Measurements from ENCODE around the gene CRACR2A.

CRACR2A gene

DNA sequence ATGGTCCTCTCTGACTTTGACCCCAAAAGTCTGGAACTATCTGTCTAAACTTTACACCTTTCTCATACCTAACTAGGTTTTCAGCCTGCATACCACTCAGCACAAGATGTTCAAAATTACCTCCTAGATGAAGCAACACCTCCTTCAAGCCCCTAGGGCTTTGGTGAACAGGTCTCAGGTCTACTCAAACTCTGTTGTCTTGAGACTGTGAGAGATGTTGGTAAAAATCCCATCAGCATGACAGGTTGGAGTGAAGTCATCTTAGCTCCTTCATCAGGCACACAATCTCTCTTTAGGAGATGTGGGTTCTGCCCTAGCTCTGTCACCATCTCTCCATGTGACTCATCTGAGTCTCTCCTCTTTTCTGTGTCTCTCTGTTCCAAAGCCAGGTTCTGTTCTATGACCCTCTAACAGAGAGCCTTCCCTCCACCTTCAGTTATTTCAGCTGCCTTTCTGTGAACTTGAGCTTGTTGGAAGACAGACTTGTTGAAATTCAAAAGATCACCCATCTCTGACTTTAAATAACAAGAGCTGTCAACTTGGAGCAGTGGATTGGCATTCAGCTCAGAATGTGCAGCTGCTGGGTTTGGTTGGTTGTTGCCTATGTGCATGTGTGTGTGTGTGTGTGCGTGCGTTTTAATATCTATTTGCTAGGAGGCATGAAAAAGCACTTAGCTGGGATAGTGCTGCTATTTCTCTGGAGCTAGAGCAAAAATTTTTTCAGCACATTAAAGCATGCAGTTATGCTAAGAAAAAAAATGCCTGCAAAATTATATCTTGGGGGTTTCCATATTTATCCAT, 130.7 kb downstream of the CRACR2A start:
- TF ChIP-seq TCF12 (IDR thresholded peaks at IDR 0.05; ENCODE audit: low read depth) (no peak), FOXM1 (IDR thresholded peaks at IDR 0.05; ENCODE audit: borderline replicate concordance, low read depth) (no peak), ZBTB7A (IDR thresholded peaks at IDR 0.05; ENCODE audit: low read depth) (no peak), CREB1 (IDR thresholded peaks at IDR 0.05; ENCODE audit: low read depth) (no peak), CEBPB (IDR thresholded peaks at IDR 0.05) (no peak), TAF1 (IDR thresholded peaks at IDR 0.05; ENCODE audit: low read depth) (no peak), TEAD4 (IDR thresholded peaks at IDR 0.05) (no peak), USF1 (IDR thresholded peaks at IDR 0.05) (no peak), EGR1 (IDR thresholded peaks at IDR 0.05) (no peak), YY1 (IDR thresholded peaks at IDR 0.05; ENCODE audit: low read depth) (no peak), RAD21 (IDR thresholded peaks at IDR 0.05; ENCODE audit: low read depth) (no peak), MAX (IDR thresholded peaks at IDR 0.05) (no peak), EP300 (IDR thresholded peaks at IDR 0.05; ENCODE audit: borderline replicate concordance) (no peak), NFIC (IDR thresholded peaks at IDR 0.05) (no peak)
- TF ChIP-seq, protein P1, sequence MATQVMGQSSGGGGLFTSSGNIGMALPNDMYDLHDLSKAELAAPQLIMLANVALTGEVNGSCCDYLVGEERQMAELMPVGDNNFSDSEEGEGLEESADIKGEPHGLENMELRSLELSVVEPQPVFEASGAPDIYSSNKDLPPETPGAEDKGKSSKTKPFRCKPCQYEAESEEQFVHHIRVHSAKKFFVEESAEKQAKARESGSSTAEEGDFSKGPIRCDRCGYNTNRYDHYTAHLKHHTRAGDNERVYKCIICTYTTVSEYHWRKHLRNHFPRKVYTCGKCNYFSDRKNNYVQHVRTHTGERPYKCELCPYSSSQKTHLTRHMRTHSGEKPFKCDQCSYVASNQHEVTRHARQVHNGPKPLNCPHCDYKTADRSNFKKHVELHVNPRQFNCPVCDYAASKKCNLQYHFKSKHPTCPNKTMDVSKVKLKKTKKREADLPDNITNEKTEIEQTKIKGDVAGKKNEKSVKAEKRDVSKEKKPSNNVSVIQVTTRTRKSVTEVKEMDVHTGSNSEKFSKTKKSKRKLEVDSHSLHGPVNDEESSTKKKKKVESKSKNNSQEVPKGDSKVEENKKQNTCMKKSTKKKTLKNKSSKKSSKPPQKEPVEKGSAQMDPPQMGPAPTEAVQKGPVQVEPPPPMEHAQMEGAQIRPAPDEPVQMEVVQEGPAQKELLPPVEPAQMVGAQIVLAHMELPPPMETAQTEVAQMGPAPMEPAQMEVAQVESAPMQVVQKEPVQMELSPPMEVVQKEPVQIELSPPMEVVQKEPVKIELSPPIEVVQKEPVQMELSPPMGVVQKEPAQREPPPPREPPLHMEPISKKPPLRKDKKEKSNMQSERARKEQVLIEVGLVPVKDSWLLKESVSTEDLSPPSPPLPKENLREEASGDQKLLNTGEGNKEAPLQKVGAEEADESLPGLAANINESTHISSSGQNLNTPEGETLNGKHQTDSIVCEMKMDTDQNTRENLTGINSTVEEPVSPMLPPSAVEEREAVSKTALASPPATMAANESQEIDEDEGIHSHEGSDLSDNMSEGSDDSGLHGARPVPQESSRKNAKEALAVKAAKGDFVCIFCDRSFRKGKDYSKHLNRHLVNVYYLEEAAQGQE (IDR thresholded peaks at IDR 0.05; ENCODE audit: low read depth), result no peak

- TF ChIP-seq CEBPB (IDR thresholded peaks at IDR 0.05) (no peak), YY1 (IDR thresholded peaks at IDR 0.05; ENCODE audit: low read depth) (no peak), ZBTB7A (IDR thresholded peaks at IDR 0.05; ENCODE audit: low read depth) (no peak), EP300 (IDR thresholded peaks at IDR 0.05; ENCODE audit: borderline replicate concordance) (no peak), USF1 (IDR thresholded peaks at IDR 0.05) (no peak), RAD21 (IDR thresholded peaks at IDR 0.05; ENCODE audit: low read depth) (no peak), NFIC (IDR thresholded peaks at IDR 0.05) (no peak), TAF1 (IDR thresholded peaks at IDR 0.05; ENCODE audit: low read depth) (no peak), MAX (IDR thresholded peaks at IDR 0.05) (no peak)
- TF ChIP-seq, protein P1 (IDR thresholded peaks at IDR 0.05; ENCODE audit: low read depth), result no peak
Measured at GRCh38 chr12:3620856-3621255, 132.1 kb downstream of the CRACR2A start.

GRCh38 chr12:3617565-3617964, 135.3 kb downstream of the CRACR2A start:
- TF ChIP-seq TAF1 (IDR thresholded peaks at IDR 0.05; ENCODE audit: low read depth) (no peak), FOXM1 (IDR thresholded peaks at IDR 0.05; ENCODE audit: borderline replicate concordance, low read depth) (no peak), EGR1 (IDR thresholded peaks at IDR 0.05) (no peak), CEBPB (IDR thresholded peaks at IDR 0.05) (no peak), YY1 (IDR thresholded peaks at IDR 0.05; ENCODE audit: low read depth) (no peak), ZBTB7A (IDR thresholded peaks at IDR 0.05; ENCODE audit: low read depth) (no peak), EP300 (IDR thresholded peaks at IDR 0.05; ENCODE audit: borderline replicate concordance) (no peak), TEAD4 (IDR thresholded peaks at IDR 0.05) (no peak), NFIC (IDR thresholded peaks at IDR 0.05) (no peak), RAD21 (IDR thresholded peaks at IDR 0.05; ENCODE audit: low read depth) (no peak), MAX (IDR thresholded peaks at IDR 0.05) (no peak), TCF12 (IDR thresholded peaks at IDR 0.05; ENCODE audit: low read depth) (no peak), CREB1 (IDR thresholded peaks at IDR 0.05; ENCODE audit: low read depth) (no peak), USF1 (IDR thresholded peaks at IDR 0.05) (no peak)
- TF ChIP-seq, protein P1 (IDR thresholded peaks at IDR 0.05; ENCODE audit: low read depth), result no peak

All from Ishikawa (cell line).